ENCODE data around the gene MAG. TPM values are rescaled to one million over a fixed set of nuclear protein-coding genes. Genes with fewer than 3 reads are reported as not detected.

The MAG gene
- total RNA-seq, 1 donor: not detected

GRCh38 chr19:35270381-35270811 is 21.6 kb upstream of the MAG start:
- DNase-seq (ENCODE audit: insufficient read length, low spot score, missing footprints): peak; percentile 66
- H2AFZ ChIP-seq (ENCODE audit: low read length): no peak overlapping the region
- TF ChIP-seq CTCF (IDR thresholded peaks at IDR 0.05; ENCODE audit: extremely low read depth, low read depth, low read length): no peak
- peaks cover 29% of the 10 kb centered on the region for H3K36me3 ChIP-seq (ENCODE audit: insufficient read depth, low read length)
- H3K9me3 ChIP-seq (ENCODE audit: low read depth, low read length): no peaks in the 10 kb centered on the region
- no peak overlapping the region for H3K4me2 ChIP-seq (ENCODE audit: insufficient read depth, low read length)
- peaks cover 6% of the 10 kb centered on the region for H3K4me1 ChIP-seq (ENCODE audit: insufficient read depth, low read length)
- H3K79me2 ChIP-seq (ENCODE audit: insufficient read depth, low read length): peaks cover 12% of the 10 kb centered on the region
- no peaks in the 10 kb centered on the region for H3K27me3 ChIP-seq (ENCODE audit: insufficient read depth, low read length)
- H4K20me1 ChIP-seq (ENCODE audit: insufficient read depth, low read length): peaks cover 17% of the 10 kb centered on the region
- no peak overlapping the region for H3K27ac ChIP-seq (ENCODE audit: low read depth, low read length)
- H3K4me3 ChIP-seq (ENCODE audit: insufficient read depth, low read length): no peak overlapping the region

- no peaks in the 10 kb centered on the region for H3K9me3 ChIP-seq (ENCODE audit: low read depth, low read length)
- H3K4me3 ChIP-seq (ENCODE audit: insufficient read depth, low read length): no peak overlapping the region
- no peak for TF ChIP-seq CTCF (IDR thresholded peaks at IDR 0.05; ENCODE audit: extremely low read depth, low read depth, low read length)
- peaks cover 12% of the 10 kb centered on the region for H3K79me2 ChIP-seq (ENCODE audit: insufficient read depth, low read length)
- DNase-seq (ENCODE audit: insufficient read length, low spot score, missing footprints): peak; percentile 38
- H3K27me3 ChIP-seq (ENCODE audit: insufficient read depth, low read length): no peaks in the 10 kb centered on the region
- peaks cover 14% of the 10 kb centered on the region for H4K20me1 ChIP-seq (ENCODE audit: insufficient read depth, low read length)
- H3K4me1 ChIP-seq (ENCODE audit: insufficient read depth, low read length): peaks cover 6% of the 10 kb centered on the region
- H3K4me2 ChIP-seq (ENCODE audit: insufficient read depth, low read length): no peak overlapping the region
- no peak overlapping the region for H3K27ac ChIP-seq (ENCODE audit: low read depth, low read length)
- no peak overlapping the region for H2AFZ ChIP-seq (ENCODE audit: low read length)
- peaks cover 40% of the 10 kb centered on the region for H3K36me3 ChIP-seq (ENCODE audit: insufficient read depth, low read length)
Observed at GRCh38 chr19:35271546-35271945, 20.4 kb upstream of the MAG start.

- H3K4me2 ChIP-seq (ENCODE audit: insufficient read depth, low read length): no peak overlapping the region
- no peak for TF ChIP-seq CTCF (IDR thresholded peaks at IDR 0.05; ENCODE audit: extremely low read depth, low read depth, low read length)
- DNase-seq (ENCODE audit: insufficient read length, low spot score, missing footprints): peak; percentile 42
- no peaks in the 10 kb centered on the region for H3K4me1 ChIP-seq (ENCODE audit: insufficient read depth, low read length)
- H3K27me3 ChIP-seq (ENCODE audit: insufficient read depth, low read length): no peaks in the 10 kb centered on the region
- no peak overlapping the region for H2AFZ ChIP-seq (ENCODE audit: low read length)
- peaks cover 12% of the 10 kb centered on the region for H4K20me1 ChIP-seq (ENCODE audit: insufficient read depth, low read length)
- H3K9me3 ChIP-seq (ENCODE audit: low read depth, low read length): no peaks in the 10 kb centered on the region
- H3K36me3 ChIP-seq (ENCODE audit: insufficient read depth, low read length): peaks cover 41% of the 10 kb centered on the region
- no peak overlapping the region for H3K4me3 ChIP-seq (ENCODE audit: insufficient read depth, low read length)
- peaks cover 9% of the 10 kb centered on the region for H3K79me2 ChIP-seq (ENCODE audit: insufficient read depth, low read length)
- no peak overlapping the region for H3K27ac ChIP-seq (ENCODE audit: low read depth, low read length)
Observed at GRCh38 chr19:35272122-35272719, 19.7 kb upstream of the MAG start.

- no peak overlapping the region for H2AFZ ChIP-seq (ENCODE audit: low read length)
- peak; percentile 64 for DNase-seq (ENCODE audit: insufficient read length, low spot score, missing footprints)
- H4K20me1 ChIP-seq (ENCODE audit: insufficient read depth, low read length): peaks cover 12% of the 10 kb centered on the region
- no peaks in the 10 kb centered on the region for H3K9me3 ChIP-seq (ENCODE audit: low read depth, low read length)
- no peaks in the 10 kb centered on the region for H3K27me3 ChIP-seq (ENCODE audit: insufficient read depth, low read length)
- no peak overlapping the region for H3K4me2 ChIP-seq (ENCODE audit: insufficient read depth, low read length)
- H3K27ac ChIP-seq (ENCODE audit: low read depth, low read length): no peak overlapping the region
- peaks cover 41% of the 10 kb centered on the region for H3K36me3 ChIP-seq (ENCODE audit: insufficient read depth, low read length)
- H3K79me2 ChIP-seq (ENCODE audit: insufficient read depth, low read length): peaks cover 4% of the 10 kb centered on the region
- no peak for TF ChIP-seq CTCF (IDR thresholded peaks at IDR 0.05; ENCODE audit: extremely low read depth, low read depth, low read length)
- no peak overlapping the region for H3K4me3 ChIP-seq (ENCODE audit: insufficient read depth, low read length)
- H3K4me1 ChIP-seq (ENCODE audit: insufficient read depth, low read length): no peaks in the 10 kb centered on the region
Observed at GRCh38 chr19:35272954-35273649, 18.9 kb upstream of the MAG start.

All from osteoblast (primary cell).